Measurements from ENCODE around the gene GALNT17.

- TF ChIP-seq POLR2A (IDR thresholded peaks at IDR 0.05; ENCODE audit: low read length) (no peak), CTCF (IDR thresholded peaks at IDR 0.05) (no peak), JUN (IDR thresholded peaks at IDR 0.05) (no peak), ZC3H11A (IDR thresholded peaks at IDR 0.05) (no peak), ZSCAN20 (CRISPR knock-in tag; IDR thresholded peaks at IDR 0.05) (no peak), SREBF2 (IDR thresholded peaks at IDR 0.05) (no peak), SMC3 (IDR thresholded peaks at IDR 0.05) (no peak), MAX (IDR thresholded peaks at IDR 0.05) (no peak), RAD21 (conservative IDR thresholded peaks at IDR 0.05 in 1 of 2, IDR thresholded peaks at IDR 0.05 in 1 of 2) (no peak), JUNB (IDR thresholded peaks at IDR 0.05) (no peak)
These were observed 106.0 kb downstream of the GALNT17 start for GRCh38 chr7:71237945-71238344.
